CD4-positive, CD25-positive, alpha-beta regulatory T cell (primary cell): ENCODE results near the gene KLLN. TPM values are rescaled to one million over a fixed set of nuclear protein-coding genes. Genes with fewer than 3 reads are reported as not detected.
"Not testable (repeated sequence)": the region's sequence is repeated elsewhere in the genome, so short reads cannot be mapped to it uniquely, and the experiment has no call there.

Source experiments
- ATAC-seq, 2 donors: fragments of 150-1000 bp; cut with Tn5 transposase; one replicate each; pipeline ENCODE4 v1.10.0; 2021; ENCODE audit warnings: low read depth in 2 of 2, moderate number of reproducible peaks in 2 of 2, moderate library complexity in 1 of 2
- DNase-seq, 3 donors: peaks; one replicate each; pipeline versions ENCODE4 v3.0.0 to v3.0.0-alpha.2; 2012 to 2022; ENCODE audit warnings: mixed read lengths in 1 of 3
- H3K27ac ChIP-seq: one replicate; pipeline ENCODE4 v1.7.0; 2013; ENCODE audit warnings: mild to moderate bottlenecking, low read length; ENCODE audit not compliant: insufficient read depth, poor library complexity, severe bottlenecking
- H3K27me3 ChIP-seq: one replicate; pipeline ENCODE4 v1.7.0; 2013; ENCODE audit warnings: low read length; ENCODE audit not compliant: control insufficient read depth, insufficient read depth
- H3K36me3 ChIP-seq: one replicate; pipeline ENCODE4 v1.7.0; 2013; ENCODE audit warnings: mild to moderate bottlenecking, low read length, moderate library complexity; ENCODE audit not compliant: control insufficient read depth, insufficient read depth
- H3K4me1 ChIP-seq: 2 replicates; pipeline ENCODE4 v1.7.0; 2013; ENCODE audit warnings: mild to moderate bottlenecking, low read length; ENCODE audit not compliant: insufficient read depth, control insufficient read depth, poor library complexity, severe bottlenecking
- H3K4me3 ChIP-seq: one replicate; pipeline ENCODE4 v1.7.0; 2013; ENCODE audit warnings: low read depth, mild to moderate bottlenecking, low read length, moderate library complexity
- H3K9me3 ChIP-seq, 2 experiments: 1 replicate in 1 of 2; 2 replicates in 1 of 2; pipeline ENCODE4 v1.7.0; 2013; ENCODE audit warnings: low read length in 2 of 2, mild to moderate bottlenecking in 1 of 2, moderate library complexity in 1 of 2; ENCODE audit not compliant: control insufficient read depth in 2 of 2
- H3K27ac Mint-ChIP-seq, 3 donors: one replicate each; pipeline ENCODE4 v1.8.0; 2020 to 2022; ENCODE audit warnings: mild to moderate bottlenecking in 3 of 3, mixed read lengths in 3 of 3, moderate library complexity in 2 of 3
- H3K27me3 Mint-ChIP-seq: one replicate; pipeline ENCODE4 v1.8.0; 2022; ENCODE audit warnings: mild to moderate bottlenecking, mixed read lengths
- H3K36me3 Mint-ChIP-seq: one replicate; pipeline ENCODE4 v1.8.0; 2020; ENCODE audit warnings: mixed read lengths
- H3K4me1 Mint-ChIP-seq, 4 donors: one replicate each; pipeline ENCODE4 v1.8.0; 2020 to 2022; ENCODE audit warnings: mixed read lengths in 4 of 4, mild to moderate bottlenecking in 1 of 4
- H3K4me3 Mint-ChIP-seq, 4 donors: one replicate each; pipeline ENCODE4 v1.8.0; 2020 to 2022; ENCODE audit warnings: mild to moderate bottlenecking in 4 of 4, mixed read lengths in 4 of 4, moderate library complexity in 3 of 4
- H3K9me3 Mint-ChIP-seq, 7 donors: one replicate each; pipeline ENCODE4 v1.8.0; 2020 to 2022; ENCODE audit warnings: mixed read lengths in 7 of 7, mild to moderate bottlenecking in 3 of 7, moderate library complexity in 2 of 7
- polyA plus RNA-seq, 4 donors: library from polyadenylated mRNA; unstranded; fragments of 300-500 nt; fragmentation: Illumina TruSeq; gene quantifications; one replicate each; pipeline ENCODE4 v1.2.3, GENCODE V29; 2021
- total RNA-seq: library from RNA; stranded (reverse); gene quantifications from one replicate; pipeline ENCODE4 v1.2.3, GENCODE V29; 2022

KLLN gene
- total and polyA plus RNA-seq, 5 donors from 2014 or later, result 0.05 to 0.67 (median 0.26) TPM

DNA sequence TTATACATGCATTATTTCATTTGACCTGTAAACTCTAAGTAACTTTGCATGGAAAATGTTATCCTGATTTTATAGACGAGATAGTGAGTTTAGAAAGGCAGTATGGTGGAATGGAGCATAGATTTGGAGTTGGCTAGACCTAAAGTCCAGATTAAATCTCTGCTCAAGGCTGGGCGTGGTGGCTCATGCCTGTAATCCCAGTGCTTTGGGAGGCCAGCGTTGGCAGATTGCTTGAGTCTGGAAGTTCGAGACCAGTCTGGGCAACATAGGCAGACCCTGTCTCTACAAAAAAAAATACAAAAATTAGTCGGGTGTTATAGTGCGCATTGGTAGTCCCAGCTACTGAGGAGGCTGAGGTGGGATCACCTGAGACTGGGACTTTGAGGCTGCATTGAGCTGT lies 9.5 kb upstream of the KLLN start:
- Mint-ChIP-seq H3K4me1 (peaks cover 50 to 82% (median 67%) of the 10 kb centered on the region in 4 donors), H3K9me3 (no peaks in the 10 kb centered on the region), H3K36me3 (peaks cover 14% of the 10 kb centered on the region), H3K27ac (peak overlapping the region in 2 of 3 donors; percentile 10 to 52), H3K27me3 (no peaks in the 10 kb centered on the region), H3K4me3 (peak overlapping the region in 3 of 4 donors; percentile 15 to 71 (median 68))
- Histone ChIP-seq H3K27me3 (no peaks in the 10 kb centered on the region), H3K9me3 (no peaks in the 10 kb centered on the region), H3K4me3 (no peak overlapping the region), H3K27ac (no peak overlapping the region), H3K36me3 (no peaks in the 10 kb centered on the region), H3K4me1 (peaks cover 70% of the 10 kb centered on the region)
- ATAC-seq (no peak), DNase-seq (no peak)

DNA sequence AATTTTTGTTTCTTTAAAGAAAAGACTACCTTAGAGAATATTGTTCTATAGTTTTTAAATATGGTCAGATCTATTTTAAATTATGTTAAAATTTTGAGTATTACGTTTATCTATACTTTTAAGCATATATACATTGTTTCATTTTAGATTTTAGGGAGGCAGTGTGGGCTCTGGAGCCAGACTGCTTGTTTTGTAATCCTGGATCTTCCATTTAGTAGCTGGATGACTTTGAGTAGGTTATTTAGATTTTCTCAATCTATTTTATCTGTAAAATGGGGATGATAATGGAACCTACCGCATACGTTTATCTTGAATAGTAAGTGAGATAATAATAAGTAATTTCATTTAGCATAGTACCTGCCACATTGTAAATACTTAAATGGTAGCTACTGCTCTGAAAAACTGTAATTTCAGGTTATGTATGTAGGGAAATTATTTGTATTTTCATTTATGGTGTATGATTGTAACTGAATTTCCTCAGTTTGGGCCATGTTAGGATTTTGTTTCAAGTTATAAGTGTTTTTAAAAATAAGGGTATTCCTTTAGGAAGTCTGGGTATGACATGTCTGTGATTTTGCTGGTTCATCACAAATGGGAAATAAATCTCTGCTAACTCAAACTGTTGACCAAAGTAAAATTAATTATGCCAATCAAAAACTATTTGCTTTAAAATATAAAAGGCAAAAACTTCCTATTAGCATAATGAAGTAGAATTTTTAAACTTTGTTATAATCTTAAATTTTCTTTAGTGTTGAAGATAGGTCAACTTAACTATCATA lies 6.6 kb upstream of the KLLN start:
- H3K36me3 ChIP-seq, result no peaks in the 10 kb centered on the region
- no peak for DNase-seq
- Mint-ChIP-seq H3K4me3 (peak overlapping the region in 3 of 4 donors; percentile 47 to 56 (median 50)), H3K4me1 (peaks cover 48 to 83% (median 67%) of the 10 kb centered on the region in 4 donors), H3K27me3 (no peaks in the 10 kb centered on the region), H3K9me3 (peaks cover 0 to 1% (median 0%) of the 10 kb centered on the region in 7 donors), H3K36me3 (peaks cover 18% of the 10 kb centered on the region), H3K27ac (no peak overlapping the region)
- H3K27me3 ChIP-seq, result no peaks in the 10 kb centered on the region
- H3K4me1 ChIP-seq, result peaks cover 80% of the 10 kb centered on the region
- H3K27ac ChIP-seq, result no peak overlapping the region
- no peak for ATAC-seq
- H3K9me3 ChIP-seq, result no peaks in the 10 kb centered on the region
- peak overlapping the region; percentile 49 for H3K4me3 ChIP-seq

DNA sequence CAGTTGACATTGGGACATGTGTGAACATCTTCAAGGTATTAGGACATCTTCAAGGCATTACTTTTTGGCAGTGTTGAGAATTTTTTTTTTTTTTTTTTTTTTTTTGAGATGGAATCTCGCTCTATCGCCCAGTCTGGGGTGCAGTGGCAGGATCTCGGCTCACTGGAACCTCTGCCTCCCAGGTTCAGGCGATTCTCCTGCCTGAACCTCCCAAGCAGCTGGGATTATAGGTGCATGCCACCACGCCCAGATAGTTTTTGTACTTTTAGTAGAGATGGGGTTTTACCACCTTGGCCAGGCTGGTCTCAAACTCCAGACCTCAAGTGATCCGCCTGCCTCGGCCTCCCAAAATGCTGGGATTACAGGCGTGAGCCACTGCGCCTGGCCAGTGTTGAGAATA lies 5.8 kb upstream of the KLLN start:
- H3K27ac ChIP-seq, ATAC-seq, H3K27me3 Mint-ChIP-seq, H3K9me3 Mint-ChIP-seq, H3K27me3 ChIP-seq, H3K9me3 ChIP-seq, H3K36me3 ChIP-seq, DNase-seq: not testable (repeated sequence)
- Histone ChIP-seq H3K4me3 (peak overlapping the region; percentile 49), H3K4me1 (peaks cover 78% of the 10 kb centered on the region)
- H3K36me3 Mint-ChIP-seq, result peaks cover 18% of the 10 kb centered on the region
- peak overlapping the region in 1 of 3 donors; percentile 3 for H3K27ac Mint-ChIP-seq
- peaks cover 44 to 76% (median 63%) of the 10 kb centered on the region in 4 donors for H3K4me1 Mint-ChIP-seq
- peak overlapping the region; percentile 70 to 88 (median 82) for H3K4me3 Mint-ChIP-seq

DNA sequence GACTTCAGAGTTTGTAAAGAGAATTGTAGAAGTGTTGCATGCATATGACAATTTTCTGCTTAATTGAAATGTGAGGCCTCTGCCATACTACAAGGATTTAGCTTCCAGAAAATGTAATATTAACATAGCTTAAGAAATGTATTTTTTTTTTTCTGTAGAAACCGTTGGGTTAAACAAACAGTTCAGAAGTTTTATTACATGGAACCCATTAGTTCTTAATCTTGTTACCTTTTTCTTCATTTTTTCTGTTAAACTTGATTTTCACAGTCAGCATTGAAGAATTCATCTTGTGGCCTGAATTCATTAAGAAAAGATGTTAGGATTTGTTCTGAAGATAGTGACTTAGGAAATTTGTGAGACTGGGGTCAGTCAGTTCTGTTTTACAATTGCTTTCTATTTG lies 4.9 kb upstream of the KLLN start:
- Mint-ChIP-seq H3K9me3 (peaks cover 0 to 3% (median 0%) of the 10 kb centered on the region in 7 donors), H3K4me1 (peaks cover 36 to 68% (median 56%) of the 10 kb centered on the region in 4 donors), H3K4me3 (peak overlapping the region; percentile 70 to 88 (median 82)), H3K27ac (peak overlapping the region in 1 of 3 donors; percentile 3), H3K36me3 (peaks cover 18% of the 10 kb centered on the region), H3K27me3 (no peaks in the 10 kb centered on the region)
- peaks cover 70% of the 10 kb centered on the region for H3K4me1 ChIP-seq
- no peaks in the 10 kb centered on the region for H3K27me3 ChIP-seq
- no peaks in the 10 kb centered on the region for H3K36me3 ChIP-seq
- no peak for ATAC-seq
- peak overlapping the region; percentile 99 for H3K4me3 ChIP-seq
- peak overlapping the region; percentile 41 for H3K27ac ChIP-seq
- DNase-seq, result no peak
- no peaks in the 10 kb centered on the region for H3K9me3 ChIP-seq

DNA sequence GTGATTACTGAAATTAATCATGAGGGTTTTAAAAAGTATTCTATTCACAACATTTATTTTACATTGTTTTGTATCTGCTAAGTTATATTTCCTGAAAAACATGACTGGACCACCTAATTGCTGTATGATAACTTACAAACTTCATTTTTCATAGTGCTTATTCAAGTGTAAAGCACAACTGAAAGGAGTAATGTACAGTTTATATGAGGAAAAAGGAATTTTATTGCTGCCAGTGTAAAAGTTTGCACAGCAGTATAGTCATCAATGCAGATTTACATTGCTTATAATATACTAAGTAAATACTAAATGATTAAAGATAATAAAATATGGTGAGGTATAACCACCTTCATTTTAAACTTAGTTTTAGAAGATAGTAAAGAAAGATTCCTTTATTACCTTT lies 4.1 kb upstream of the KLLN start:
- DNase-seq (no peak), ATAC-seq (no peak)
- peak overlapping the region in 1 of 3 donors; percentile 39 for H3K27ac Mint-ChIP-seq
- H3K36me3 ChIP-seq, result no peaks in the 10 kb centered on the region
- H3K27me3 Mint-ChIP-seq, result peaks cover 5% of the 10 kb centered on the region
- peak overlapping the region; percentile 99 for H3K4me3 ChIP-seq
- no peaks in the 10 kb centered on the region for H3K27me3 ChIP-seq
- H3K4me1 Mint-ChIP-seq, result peaks cover 34 to 59% (median 49%) of the 10 kb centered on the region in 4 donors
- H3K36me3 Mint-ChIP-seq, result peaks cover 18% of the 10 kb centered on the region
- H3K9me3 Mint-ChIP-seq, result peaks cover 0 to 3% (median 0%) of the 10 kb centered on the region in 7 donors
- no peaks in the 10 kb centered on the region for H3K9me3 ChIP-seq
- H3K4me3 Mint-ChIP-seq, result peak overlapping the region; percentile 95 to 98 (median 96)
- no peak overlapping the region for H3K27ac ChIP-seq
- H3K4me1 ChIP-seq, result peaks cover 62% of the 10 kb centered on the region

DNA sequence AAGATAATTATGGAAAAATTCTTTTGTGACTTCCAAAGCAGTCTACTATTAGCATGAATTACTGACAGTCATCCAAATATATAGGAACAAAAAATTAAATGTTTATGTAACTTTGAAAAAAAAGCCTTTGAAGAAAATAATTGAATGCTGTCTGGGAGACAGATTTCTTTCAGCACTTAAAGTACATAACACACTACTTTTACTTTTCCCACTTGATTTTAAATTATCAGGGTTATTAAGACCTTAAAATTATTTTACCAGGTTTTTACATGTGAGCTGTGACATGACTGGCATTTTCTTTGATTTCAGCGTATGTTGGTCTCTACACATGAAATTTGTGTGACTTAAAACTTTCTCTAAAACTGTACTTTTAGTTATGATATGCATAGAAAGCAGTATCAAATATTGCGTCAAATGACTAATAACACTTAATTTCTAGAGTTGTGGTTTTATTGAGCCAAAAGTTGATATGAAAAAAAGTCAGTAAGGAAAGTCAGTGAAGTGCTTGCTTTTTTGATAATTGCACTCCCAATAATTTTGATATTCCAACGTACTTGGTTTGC lies 3.2 kb upstream of the KLLN start:
- Histone ChIP-seq H3K27me3 (no peaks in the 10 kb centered on the region), H3K4me1 (peaks cover 61% of the 10 kb centered on the region), H3K4me3 (peak overlapping the region; percentile 99), H3K27ac (no peak overlapping the region), H3K36me3 (no peaks in the 10 kb centered on the region), H3K9me3 (no peaks in the 10 kb centered on the region)
- ATAC-seq, result no peak
- H3K4me1 Mint-ChIP-seq, result peaks cover 37 to 57% (median 49%) of the 10 kb centered on the region in 4 donors
- no peak for DNase-seq
- peak overlapping the region; percentile 95 to 98 (median 96) for H3K4me3 Mint-ChIP-seq
- peaks cover 0 to 3% (median 0%) of the 10 kb centered on the region in 7 donors for H3K9me3 Mint-ChIP-seq
- peaks cover 18% of the 10 kb centered on the region for H3K36me3 Mint-ChIP-seq
- peak overlapping the region; percentile 20 to 84 (median 66) for H3K27ac Mint-ChIP-seq
- peaks cover 12% of the 10 kb centered on the region for H3K27me3 Mint-ChIP-seq

DNA sequence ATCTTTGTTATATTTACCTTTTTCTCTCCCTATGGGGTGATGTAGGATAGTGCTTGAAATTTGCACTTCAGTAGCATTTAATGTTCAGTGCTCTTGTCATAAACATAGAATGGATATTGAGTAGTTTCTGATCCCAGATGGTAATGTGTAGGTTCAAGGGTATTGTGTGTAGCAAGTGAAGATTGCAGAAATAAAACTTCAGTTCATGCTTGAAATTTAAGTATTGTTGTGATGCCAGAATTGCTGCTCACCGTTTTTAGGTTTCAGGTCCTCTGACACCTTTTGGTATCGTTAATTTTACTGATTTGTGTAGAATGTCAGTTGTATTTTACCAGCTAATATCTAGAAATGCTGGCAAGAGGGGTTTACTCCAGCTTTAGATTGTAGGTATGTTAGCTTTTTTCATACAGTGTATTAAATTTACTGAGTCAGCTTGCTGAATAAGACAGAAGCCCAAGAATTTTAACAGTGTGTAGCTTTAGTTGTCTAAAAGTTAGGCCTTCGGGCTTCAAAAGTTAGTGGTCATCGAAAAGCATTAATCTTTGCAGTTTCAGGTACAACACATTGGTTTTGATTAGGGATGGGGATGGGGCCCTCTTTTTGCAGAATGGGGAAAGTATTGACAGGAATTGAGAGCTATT lies 2.0 kb upstream of the KLLN start:
- Mint-ChIP-seq H3K36me3 (peaks cover 10% of the 10 kb centered on the region), H3K4me1 (peaks cover 35 to 57% (median 49%) of the 10 kb centered on the region in 4 donors), H3K4me3 (peak overlapping the region; percentile 95 to 98 (median 96)), H3K27ac (peak overlapping the region; percentile 84 to 93 (median 84)), H3K9me3 (peaks cover 0 to 3% (median 0%) of the 10 kb centered on the region in 7 donors), H3K27me3 (peaks cover 13% of the 10 kb centered on the region)
- Histone ChIP-seq H3K4me1 (peaks cover 66% of the 10 kb centered on the region), H3K36me3 (no peaks in the 10 kb centered on the region), H3K9me3 (no peaks in the 10 kb centered on the region), H3K27me3 (no peaks in the 10 kb centered on the region), H3K27ac (peak overlapping the region; percentile 90), H3K4me3 (peak overlapping the region; percentile 99)
- DNase-seq (peak in 1 of 3 donors; percentile 12), ATAC-seq (no peak)
